Muscle layer of colon (tissue), 2 donors: ENCODE results near the gene MGRN1.

Source experiments
- H3K27ac ChIP-seq: one replicate; pipeline ENCODE4 v1.7.0; 2013; ENCODE audit warnings: low read depth, mild to moderate bottlenecking, low read length, moderate library complexity
- H3K27me3 ChIP-seq, 2 donors: one replicate each; pipeline ENCODE4 v1.7.0; 2013; ENCODE audit warnings: low read length in 2 of 2, mild to moderate bottlenecking in 2 of 2; ENCODE audit not compliant: insufficient read depth in 2 of 2, control insufficient read depth in 1 of 2
- H3K36me3 ChIP-seq: one replicate; pipeline ENCODE4 v1.7.0; 2013; ENCODE audit warnings: mild to moderate bottlenecking, low read length; ENCODE audit not compliant: insufficient read depth
- H3K4me1 ChIP-seq: one replicate; pipeline ENCODE4 v1.7.0; 2013; ENCODE audit warnings: mild to moderate bottlenecking, low read length; ENCODE audit not compliant: insufficient read depth
- H3K4me3 ChIP-seq, 2 donors: one replicate each; pipeline ENCODE4 v1.7.0; 2013; ENCODE audit warnings: low read length in 2 of 2, low read depth in 1 of 2, mild to moderate bottlenecking in 1 of 2, moderate library complexity in 1 of 2
- H3K9ac ChIP-seq: one replicate; pipeline ENCODE4 v1.7.0; 2013; ENCODE audit warnings: low read length
- H3K9me3 ChIP-seq: one replicate; pipeline ENCODE4 v1.7.0; 2013; ENCODE audit warnings: mild to moderate bottlenecking, low read length
- donor health status: abdominal sarcoma.
- donor health status: Adenocarcinoma of cecum.

MGRN1 gene

DNA sequence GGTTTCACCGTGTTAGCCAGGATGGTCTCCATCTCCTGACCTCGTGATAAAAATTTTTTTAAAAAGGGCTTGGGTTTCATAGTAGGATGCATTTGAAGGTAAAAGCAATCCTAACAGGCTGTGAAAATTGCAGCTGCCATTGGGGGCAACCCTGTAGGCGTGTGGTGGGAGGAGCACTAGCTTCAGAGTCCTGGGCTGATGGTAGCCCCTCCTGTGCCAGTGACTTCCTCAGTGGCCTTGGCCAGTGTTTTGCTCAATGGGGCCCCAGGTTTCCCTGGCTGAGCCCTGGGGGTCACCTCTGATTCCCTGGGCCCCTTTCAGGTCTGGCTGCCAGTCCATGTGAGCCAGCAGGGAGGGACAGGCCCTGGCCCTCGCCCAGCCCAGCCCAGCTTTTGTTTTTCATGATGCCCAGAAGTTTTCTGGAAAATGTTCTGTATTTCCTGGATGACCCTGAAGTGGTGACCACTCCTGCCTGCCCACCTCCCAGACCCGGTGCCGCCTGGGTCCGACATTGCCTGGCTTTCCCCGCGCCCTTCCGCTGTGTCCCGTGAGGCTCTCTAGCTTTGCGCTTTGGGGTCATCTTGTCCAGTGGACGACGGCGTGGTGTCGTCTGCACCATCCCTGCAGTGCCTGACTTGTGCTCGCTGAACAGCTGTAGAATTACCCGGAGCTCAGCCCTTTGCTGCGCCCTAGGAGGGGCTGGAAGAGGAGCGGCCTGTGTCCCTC lies 9.4 kb downstream of the MGRN1 start:
- H3K9ac ChIP-seq: no peak overlapping the region
- H3K4me3 ChIP-seq: no peak overlapping the region
- H3K27me3 ChIP-seq: no peaks in the 10 kb centered on the region
- no peaks in the 10 kb centered on the region for H3K4me1 ChIP-seq
- no peak overlapping the region for H3K27ac ChIP-seq
- H3K36me3 ChIP-seq: no peaks in the 10 kb centered on the region
- no peaks in the 10 kb centered on the region for H3K9me3 ChIP-seq

DNA sequence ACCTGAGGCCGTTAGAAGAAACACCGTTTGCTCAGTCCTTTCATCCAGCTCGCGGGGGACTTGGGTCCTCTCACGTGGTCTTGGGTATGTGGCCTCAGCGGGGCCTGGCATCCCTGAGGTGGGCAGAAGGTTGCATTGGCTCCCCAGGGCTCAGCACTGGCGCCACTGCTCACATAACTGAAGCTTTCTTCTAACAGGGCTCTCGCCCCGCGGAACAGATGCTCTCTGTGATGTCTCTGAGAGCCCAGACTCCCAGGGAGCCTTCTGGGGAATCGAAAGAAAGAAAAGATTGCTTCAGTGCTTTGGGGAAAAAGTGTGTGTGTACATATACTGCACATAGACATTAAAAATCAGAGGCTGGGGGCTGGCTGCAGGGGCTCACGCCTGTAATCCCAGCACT lies 10.1 kb downstream of the MGRN1 start:
- no peak overlapping the region for H3K9ac ChIP-seq
- H3K9me3 ChIP-seq: no peaks in the 10 kb centered on the region
- peaks cover under 1% of the 10 kb centered on the region for H3K4me1 ChIP-seq
- H3K27ac ChIP-seq: no peak overlapping the region
- no peaks in the 10 kb centered on the region for H3K27me3 ChIP-seq
- H3K36me3 ChIP-seq: no peaks in the 10 kb centered on the region
- no peak overlapping the region for H3K4me3 ChIP-seq

DNA sequence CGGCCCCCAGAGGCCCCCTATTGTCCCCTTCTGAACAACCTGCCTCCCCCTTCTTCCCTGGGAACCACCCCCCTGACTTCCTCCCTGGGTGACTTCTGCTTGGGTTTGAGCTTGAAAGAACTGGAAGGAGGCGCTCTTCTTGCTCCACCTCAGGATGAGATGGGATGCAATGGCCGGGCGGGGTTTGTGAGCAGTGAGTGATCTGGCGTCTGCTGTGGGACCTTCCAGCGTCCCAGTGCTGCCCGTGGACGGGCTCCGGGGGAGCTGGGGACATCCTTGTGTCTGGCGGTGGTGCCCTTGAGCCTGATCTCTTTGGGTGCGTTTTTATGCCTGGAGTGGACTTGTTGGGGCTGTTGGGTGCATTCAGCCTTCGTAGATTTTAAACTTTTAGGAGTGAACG lies 11.6 kb downstream of the MGRN1 start:
- H3K27me3 ChIP-seq: no peaks in the 10 kb centered on the region
- H3K27ac ChIP-seq: no peak overlapping the region
- no peaks in the 10 kb centered on the region for H3K9me3 ChIP-seq
- no peak overlapping the region for H3K9ac ChIP-seq
- no peak overlapping the region for H3K4me3 ChIP-seq
- H3K36me3 ChIP-seq: no peaks in the 10 kb centered on the region
- H3K4me1 ChIP-seq: peaks cover 8% of the 10 kb centered on the region

DNA sequence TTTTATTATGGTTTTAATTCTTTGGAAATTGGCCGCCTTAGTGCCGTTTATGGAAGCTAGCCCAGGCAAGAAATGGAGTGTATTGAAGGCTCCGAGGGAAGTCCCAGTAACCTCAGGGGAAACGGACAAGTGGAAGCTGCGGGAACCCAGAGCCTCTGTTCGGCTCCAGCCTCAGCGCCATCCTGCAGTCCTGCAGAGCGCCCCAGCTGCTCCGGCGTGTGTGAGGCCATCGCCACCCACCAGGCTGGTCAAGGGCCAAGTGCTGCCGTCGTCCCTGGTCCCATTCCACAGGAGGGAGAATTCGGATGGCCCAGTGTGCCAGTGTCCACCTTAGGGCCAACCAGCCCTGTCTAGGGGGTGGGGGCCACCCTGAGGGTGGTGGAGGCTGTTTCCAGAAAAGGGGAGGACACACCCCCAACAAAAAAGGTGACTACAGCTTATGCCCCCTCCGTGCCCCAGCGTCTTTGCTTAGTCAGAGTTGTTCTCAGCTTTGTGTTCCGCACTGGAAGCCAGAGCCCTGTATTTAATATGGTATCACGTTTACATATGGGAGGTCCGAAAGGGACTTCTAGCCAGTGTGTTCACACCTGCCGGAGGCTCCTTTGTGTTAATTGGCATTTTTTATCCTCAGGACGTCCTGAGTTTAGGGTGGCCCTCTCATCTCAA lies 13.0 kb downstream of the MGRN1 start:
- Histone ChIP-seq H3K27ac (no peak overlapping the region), H3K36me3 (no peaks in the 10 kb centered on the region), H3K4me3 (no peak overlapping the region), H3K9ac (no peak overlapping the region), H3K9me3 (no peaks in the 10 kb centered on the region), H3K4me1 (peaks cover 9% of the 10 kb centered on the region), H3K27me3 (no peaks in the 10 kb centered on the region)

DNA sequence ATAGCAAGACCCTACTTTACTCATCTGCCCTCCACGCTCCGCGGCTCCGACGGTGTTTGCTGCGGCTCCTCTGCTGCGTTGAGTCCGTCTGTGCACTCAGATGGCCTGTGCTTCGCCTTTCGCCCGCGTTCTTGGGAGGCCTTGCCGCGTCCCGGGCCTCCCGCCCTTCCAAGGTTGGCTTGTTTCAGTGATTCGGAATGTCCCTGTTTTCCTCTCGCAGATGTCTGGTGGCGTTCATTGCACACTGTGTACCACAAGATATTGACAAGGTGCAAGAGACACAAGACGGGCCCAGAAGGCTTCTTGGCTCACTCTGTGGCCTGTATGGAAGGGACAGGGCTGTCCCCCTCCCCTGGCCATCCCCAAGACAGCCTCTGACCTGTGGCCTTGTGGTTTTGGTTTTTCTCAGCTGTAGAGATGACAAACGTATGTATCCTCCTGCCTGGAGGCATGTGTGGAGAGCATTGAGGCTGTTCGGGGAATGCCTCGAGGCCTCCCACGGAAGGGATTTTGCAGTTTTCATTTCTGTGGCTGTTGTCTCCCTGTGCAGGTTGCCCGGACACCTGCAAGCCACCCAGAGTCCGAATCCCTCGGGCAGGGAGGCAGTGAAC lies 15.4 kb downstream of the MGRN1 start:
- Histone ChIP-seq H3K36me3 (no peaks in the 10 kb centered on the region), H3K4me3 (no peak overlapping the region), H3K9me3 (no peaks in the 10 kb centered on the region), H3K9ac (no peak overlapping the region), H3K4me1 (peaks cover 9% of the 10 kb centered on the region), H3K27me3 (no peaks in the 10 kb centered on the region), H3K27ac (no peak overlapping the region)

DNA sequence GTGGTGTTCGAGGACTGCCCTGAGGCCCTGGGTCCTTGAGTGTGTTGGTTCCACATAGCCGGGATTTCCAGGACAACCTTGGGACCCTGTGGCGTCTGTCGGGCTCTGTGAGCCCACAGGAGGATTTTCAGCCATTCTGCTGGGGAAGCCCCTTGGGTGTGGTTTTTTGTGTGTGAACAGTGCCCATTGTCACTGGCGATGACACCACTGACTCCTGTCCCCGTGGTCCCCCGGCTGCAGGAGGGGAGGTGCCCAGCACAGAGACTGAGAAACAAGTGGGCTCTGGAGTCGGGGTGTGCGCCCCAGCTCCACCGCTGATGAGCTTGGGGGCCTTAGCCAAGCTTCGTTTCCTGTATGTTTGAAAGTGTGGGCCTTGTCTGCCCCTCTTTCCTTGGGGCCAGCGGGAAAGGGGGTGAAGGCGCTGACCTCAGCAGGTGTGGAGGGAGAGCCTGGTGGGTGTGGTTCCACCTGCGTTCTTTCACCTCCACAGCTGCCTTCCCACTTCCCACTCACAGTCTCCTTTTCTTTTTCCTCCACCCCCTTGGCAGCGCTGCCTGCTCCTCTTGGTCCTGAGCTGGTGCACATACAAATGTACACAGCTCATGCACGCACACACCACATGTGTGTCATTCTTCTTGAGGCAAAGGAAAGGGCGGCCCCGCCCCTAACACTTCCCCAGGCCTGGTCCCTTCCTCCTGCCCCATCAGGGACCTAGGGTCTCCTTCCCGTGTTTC lies 16.1 kb downstream of the MGRN1 start:
- no peak overlapping the region for H3K27ac ChIP-seq
- H3K27me3 ChIP-seq: no peaks in the 10 kb centered on the region
- peaks cover 9% of the 10 kb centered on the region for H3K4me1 ChIP-seq
- no peak overlapping the region for H3K9ac ChIP-seq
- H3K4me3 ChIP-seq: no peak overlapping the region
- no peaks in the 10 kb centered on the region for H3K9me3 ChIP-seq
- H3K36me3 ChIP-seq: peaks cover 1% of the 10 kb centered on the region

DNA sequence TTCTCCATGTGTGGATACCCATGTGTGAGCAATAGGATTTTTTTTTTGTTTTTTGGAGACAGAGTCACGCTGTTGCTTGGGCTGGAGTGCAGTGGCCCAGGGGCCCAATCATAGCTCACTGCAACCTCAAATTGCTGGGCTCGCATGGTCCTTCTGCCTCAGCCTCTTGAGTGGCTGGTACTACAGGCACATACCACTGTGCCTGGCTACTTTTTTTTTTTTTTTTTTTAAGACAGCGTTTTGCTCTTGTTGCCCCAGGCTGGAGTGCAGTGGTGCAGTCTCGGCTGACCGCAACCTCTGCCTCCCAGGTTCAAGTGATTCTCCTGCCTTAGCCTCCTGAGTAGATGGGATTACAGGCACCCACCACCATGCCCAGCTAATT lies 16.7 kb downstream of the MGRN1 start:
- H3K9me3 ChIP-seq: no peaks in the 10 kb centered on the region
- no peak overlapping the region for H3K27ac ChIP-seq
- peaks cover 5% of the 10 kb centered on the region for H3K36me3 ChIP-seq
- no peaks in the 10 kb centered on the region for H3K27me3 ChIP-seq
- H3K4me1 ChIP-seq: peaks cover 9% of the 10 kb centered on the region
- no peak overlapping the region for H3K4me3 ChIP-seq
- H3K9ac ChIP-seq: no peak overlapping the region

DNA sequence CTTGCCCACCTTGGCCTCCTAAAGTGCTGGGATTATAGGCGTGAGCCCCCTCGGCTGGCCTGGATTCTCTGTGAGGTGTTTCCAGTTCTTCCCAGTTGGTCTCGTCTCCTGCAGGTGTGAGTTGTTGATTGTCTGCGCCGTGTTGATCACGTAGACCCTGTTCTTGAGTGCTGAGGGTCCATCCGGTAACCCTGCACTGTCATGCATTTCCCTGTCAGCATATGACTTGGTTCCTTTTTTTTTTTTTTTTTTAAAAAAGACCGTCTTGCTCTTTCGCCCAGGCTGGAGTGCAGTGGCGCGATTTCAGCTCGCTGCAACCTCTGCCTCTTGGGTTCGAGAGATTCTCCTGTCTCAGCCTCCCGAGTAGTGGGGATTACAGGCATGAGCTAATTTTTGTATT lies 17.3 kb downstream of the MGRN1 start:
- Histone ChIP-seq H3K27me3 (no peaks in the 10 kb centered on the region), H3K27ac (no peak overlapping the region), H3K9me3 (no peaks in the 10 kb centered on the region), H3K4me3 (no peak overlapping the region), H3K36me3 (peaks cover 5% of the 10 kb centered on the region), H3K9ac (no peak overlapping the region), H3K4me1 (peaks cover 9% of the 10 kb centered on the region)

DNA sequence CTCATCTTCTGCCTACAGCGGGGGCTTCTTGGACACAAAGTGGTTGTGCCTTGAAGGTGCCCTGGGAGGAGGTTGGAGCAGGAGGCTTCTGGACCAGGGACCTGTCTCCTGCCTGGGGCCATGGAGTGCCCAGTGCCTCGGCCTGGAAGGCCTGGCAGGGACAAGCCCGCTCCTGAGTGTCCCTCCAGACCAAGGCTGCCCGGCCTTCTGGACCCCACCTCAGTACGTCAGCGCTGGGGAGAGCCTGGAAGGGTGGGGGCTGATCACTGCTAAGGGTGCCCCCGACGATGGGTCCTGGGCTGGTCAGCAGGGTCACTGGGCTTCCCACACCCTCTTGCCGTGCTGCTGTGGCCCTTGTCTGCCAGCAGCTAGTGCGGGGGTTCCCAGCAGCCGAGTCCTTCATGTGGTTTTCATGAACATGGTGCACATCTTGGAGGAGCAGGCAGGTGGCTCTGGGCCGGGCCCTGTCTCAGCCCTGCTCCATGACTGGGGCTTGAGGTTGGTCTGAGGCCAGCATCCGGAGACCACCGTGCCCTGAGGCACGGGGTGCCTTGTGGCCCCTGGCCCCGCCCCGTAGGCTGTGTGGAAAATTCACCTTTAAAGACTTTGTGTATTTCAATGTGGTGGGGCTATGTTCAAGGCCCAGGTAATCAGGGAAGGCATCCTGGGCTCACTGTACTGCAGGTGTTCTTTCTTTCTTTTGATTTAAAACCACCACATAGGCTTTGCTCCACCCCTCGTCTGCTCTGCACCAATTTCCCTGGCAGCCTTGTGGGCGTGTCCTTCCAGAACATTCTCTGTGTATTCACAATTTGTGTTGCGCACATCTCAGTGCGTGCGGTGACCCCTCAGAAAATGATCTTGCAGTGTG lies 22.4 kb downstream of the MGRN1 start:
- Histone ChIP-seq H3K36me3 (peaks cover 26% of the 10 kb centered on the region), H3K4me1 (no peaks in the 10 kb centered on the region), H3K27ac (no peak overlapping the region), H3K27me3 (no peaks in the 10 kb centered on the region), H3K4me3 (no peak overlapping the region), H3K9ac (no peak overlapping the region), H3K9me3 (no peaks in the 10 kb centered on the region)

DNA sequence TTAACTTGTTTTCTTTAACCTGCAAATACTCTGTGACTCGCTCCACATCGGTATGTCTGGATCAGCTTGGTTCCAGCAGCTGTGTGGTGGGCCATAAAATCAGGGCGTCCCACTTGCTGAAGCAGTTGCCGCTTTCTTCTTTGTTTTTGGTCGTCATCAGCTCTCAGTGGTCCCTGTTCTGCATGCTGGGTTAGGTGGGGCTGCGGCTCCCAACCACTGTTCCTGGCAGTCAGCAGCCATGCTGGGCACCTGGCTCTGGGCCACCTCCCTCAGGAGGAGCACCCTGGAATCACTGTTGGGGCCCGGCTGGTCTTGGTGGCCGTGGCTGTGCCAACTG lies 23.0 kb downstream of the MGRN1 start:
- H3K9ac ChIP-seq: no peak overlapping the region
- peaks cover 32% of the 10 kb centered on the region for H3K36me3 ChIP-seq
- no peaks in the 10 kb centered on the region for H3K27me3 ChIP-seq
- H3K4me1 ChIP-seq: no peaks in the 10 kb centered on the region
- no peak overlapping the region for H3K27ac ChIP-seq
- H3K4me3 ChIP-seq: no peak overlapping the region
- no peaks in the 10 kb centered on the region for H3K9me3 ChIP-seq

DNA sequence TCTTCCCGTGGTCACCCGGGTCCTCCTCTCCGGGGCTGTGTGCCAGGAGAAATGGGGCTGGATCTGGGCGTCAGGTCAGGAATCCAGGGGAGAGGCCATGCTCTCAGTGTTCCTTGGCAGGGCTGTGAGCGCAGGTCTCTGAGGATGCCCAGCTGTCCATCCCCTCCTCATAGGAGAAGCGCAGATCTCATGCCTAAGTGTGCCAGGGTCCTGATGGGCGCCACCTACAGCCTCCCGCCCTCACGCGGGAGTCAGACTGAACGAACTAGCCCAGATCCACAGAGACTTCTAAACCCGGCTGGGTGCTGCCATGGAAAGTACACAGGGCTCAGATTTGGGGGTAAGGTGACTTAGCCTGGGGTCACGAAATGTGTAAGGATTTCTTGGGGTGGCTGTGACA lies 24.3 kb downstream of the MGRN1 start:
- Histone ChIP-seq H3K27ac (no peak overlapping the region), H3K36me3 (peaks cover 39% of the 10 kb centered on the region), H3K27me3 (no peaks in the 10 kb centered on the region), H3K4me1 (no peaks in the 10 kb centered on the region), H3K4me3 (no peak overlapping the region), H3K9me3 (no peaks in the 10 kb centered on the region), H3K9ac (no peak overlapping the region)
